SK-N-MC (cell line): ENCODE measurements around the gene SET.

Source experiments
- EZH2 ChIP-seq: fragments of 200-600 bp; sonication (generic); IDR thresholded peaks from one replicate; pipeline ENCODE4 v1.6.1; 2017; ENCODE audit warnings: antibody characterized with exemption
- POLR2AphosphoS5 ChIP-seq: IDR thresholded peaks from 2 replicates; pipeline ENCODE4 v1.6.1; 2012; ENCODE audit warnings: mild to moderate bottlenecking, low read depth, low read length, borderline replicate concordance

DNA sequence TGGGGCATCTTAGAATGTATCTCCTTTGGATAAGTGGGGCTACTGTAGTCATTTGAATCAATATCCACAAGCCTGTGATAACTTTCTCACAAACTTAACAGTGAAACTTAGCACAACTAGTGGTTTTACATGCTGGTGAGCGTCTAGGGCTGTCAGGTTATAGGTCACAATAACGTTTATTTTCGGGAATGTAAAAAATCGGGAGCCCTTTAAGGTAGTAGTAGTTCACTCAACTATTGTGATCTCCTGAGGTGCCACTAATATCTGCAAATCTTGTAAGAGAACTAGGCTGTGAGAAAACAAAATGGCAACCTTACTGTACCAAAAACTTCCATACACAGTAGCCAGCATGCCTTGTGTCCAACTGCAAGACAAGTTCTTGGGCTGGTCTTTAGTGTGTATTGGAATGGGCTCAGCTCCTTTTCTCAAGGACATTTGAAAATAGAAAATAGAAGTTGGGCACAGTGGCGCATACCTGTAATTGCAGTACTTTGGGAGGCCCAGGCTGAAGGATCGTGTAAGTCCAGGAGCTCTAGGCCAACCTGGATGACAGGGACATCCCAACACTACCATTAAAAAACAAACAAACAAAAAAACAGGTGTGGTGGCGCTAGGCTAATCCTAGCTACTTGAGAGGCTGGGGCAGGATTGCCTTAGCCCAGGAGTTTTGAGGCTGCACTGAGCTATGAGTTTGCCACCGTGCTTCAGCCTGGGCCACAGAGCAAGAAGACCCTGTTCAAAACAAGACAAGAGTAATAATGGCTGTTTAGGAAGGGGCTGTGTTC, 8.1 kb downstream of the SET start:
- TF ChIP-seq EZH2 (no peak), POLR2AphosphoS5 (peak; percentile 54; the same call in 1 of the 2 replicates)
